ENCODE data around the gene ARHGEF1. TPM values are rescaled to one million over a fixed set of nuclear protein-coding genes. Genes with fewer than 3 reads are reported as not detected.

ARHGEF1 gene
- total RNA-seq, 2 donors from 2014 or later: 929 to 961 TPM

DNA sequence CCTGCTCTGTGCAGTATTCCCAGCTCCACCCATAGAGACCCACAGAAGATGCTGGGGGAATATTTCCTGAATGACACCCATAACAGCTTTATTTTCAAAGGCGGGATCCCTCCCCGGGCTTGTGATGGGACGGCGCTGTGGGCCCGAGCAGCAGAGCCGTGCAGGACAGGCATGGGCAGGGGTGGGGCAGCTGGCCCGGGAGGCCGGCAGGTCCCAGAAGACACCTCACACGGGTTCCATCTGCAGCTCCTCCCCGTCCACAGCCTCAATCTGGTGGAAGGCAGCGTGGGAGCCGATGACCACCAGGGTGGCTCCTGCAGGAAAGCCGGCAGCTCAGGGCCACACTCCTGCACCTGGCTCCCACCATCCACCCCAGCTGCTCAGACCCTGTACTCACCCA is 73.6 kb downstream of the ARHGEF1 start:
- H3K9me3 ChIP-seq (ENCODE audit: control insufficient read depth, low read length, poor library complexity, severe bottlenecking): no peaks in the 10 kb centered on the region
- peak overlapping the region; percentile 86 for H3K27ac Mint-ChIP-seq
- no peaks in the 10 kb centered on the region for H3K27me3 Mint-ChIP-seq
- ATAC-seq (no peak), DNase-seq (no peak)
- H3K4me3 Mint-ChIP-seq: peak overlapping the region; percentile 5
- H3K36me3 Mint-ChIP-seq (ENCODE audit: low read depth): no peaks in the 10 kb centered on the region
- peaks cover 28% of the 10 kb centered on the region for H3K4me1 Mint-ChIP-seq

Other genes starting within 250 kb of the ARHGEF1 start
- not detected for gene CEACAM7, start 194.9 kb upstream of the ARHGEF1 start, total RNA-seq
- not detected for gene CEACAM5, start 174.6 kb upstream of the ARHGEF1 start, total RNA-seq
- not detected for gene CEACAM6, start 127.7 kb upstream of the ARHGEF1 start, total RNA-seq
- gene CEACAM3, start 86.6 kb upstream of the ARHGEF1 start, total RNA-seq: under 1 TPM in 1 of 2 donors, not detected in 1; 0.25 TPM
- gene LYPD4, start 38.5 kb upstream of the ARHGEF1 start, total RNA-seq: not detected
- gene DMRTC2, start 38.1 kb upstream of the ARHGEF1 start, total RNA-seq: not detected
- gene RPS19, start 22.9 kb upstream of the ARHGEF1 start, total RNA-seq: 1,000 to 10,000 TPM; 3,299 to 3,349 TPM
- 10 to 100 TPM in 1 of 2 donors, 1 to 10 TPM in 1; 1.6 to 27.3 TPM for gene CD79A, start 5.9 kb upstream of the ARHGEF1 start, total RNA-seq
- 1 to 10 TPM; 2.4 to 3.1 TPM for gene ERFL, start 45.3 kb downstream of the ARHGEF1 start, total RNA-seq
- gene RABAC1, start 76.1 kb downstream of the ARHGEF1 start, total RNA-seq: 10 to 100 TPM; 90.1 to 98.3 TPM
- 1 to 10 TPM; 2.2 to 4.9 TPM for gene ATP1A3, start 111.0 kb downstream of the ARHGEF1 start, total RNA-seq
- gene GRIK5, start 187.0 kb downstream of the ARHGEF1 start, total RNA-seq: under 1 TPM; 0.42 to 0.55 TPM
- gene ZNF574, start 193.0 kb downstream of the ARHGEF1 start, total RNA-seq: 10 to 100 TPM; 23.1 to 23.6 TPM
- gene POU2F2, start 249.3 kb downstream of the ARHGEF1 start, total RNA-seq: 10 to 100 TPM; 24.5 to 42.7 TPM

Data from T-helper 17 cell (primary cell).